IMR-90 (cell line): Measurements from ENCODE around the gene PCARE. TPM values are rescaled to one million over a fixed set of nuclear protein-coding genes. Genes with fewer than 3 reads are reported as not detected.

Source experiments
- ATAC-seq: fragments of 200-7000 bp; cut with Tn5 transposase; 2 replicates; pipeline ENCODE4 v1.9.1; 2020; ENCODE audit warnings: low read depth, mild to moderate bottlenecking, moderate library complexity
- BruUV-seq: library from RNA; stranded (reverse); fragments of 400-500 nt; replicated peaks from 2 replicates; lab custom pipeline; 2021; lab: Mats Ljungman, UMichigan
- CTCF ChIA-PET: fragments of 300-600 bp; formaldehyde crosslinking; extraction: SDS; loops from one replicate; lab custom pipeline; 2021; ENCODE audit warnings: antibody characterized with exemption; lab: Yijun Ruan, JAX
- POLR2A ChIA-PET: fragments of 300-600 bp; sonication (Branson Sonifier 250); formaldehyde crosslinking; loops from one replicate; lab custom pipeline; 2022; ENCODE audit warnings: antibody characterized with exemption; ENCODE audit not compliant: unreplicated experiment; lab: Charles Lee
- DNase-seq: peaks from one replicate; pipeline ENCODE4 v3.0.0; 2013
- H2AFZ ChIP-seq: replicated peaks from 2 replicates; pipeline ENCODE3; 2013; ENCODE audit warnings: low read length, mild to moderate bottlenecking; ENCODE audit not compliant: poor library complexity
- H2AK5ac ChIP-seq: 2 replicates; pipeline ENCODE4 v1.6.1; 2013; ENCODE audit warnings: low read depth, low read length, inconsistent platforms
- H2AK9ac ChIP-seq: replicated peaks from 2 replicates; pipeline ENCODE3; 2013; ENCODE audit warnings: mild to moderate bottlenecking, low read depth, low read length, moderate library complexity; ENCODE audit not compliant: poor library complexity
- H2BK120ac ChIP-seq: 2 replicates; pipeline ENCODE4 v1.6.1; 2013; ENCODE audit warnings: low read depth, low read length, inconsistent platforms
- H2BK15ac ChIP-seq: 3 replicates; pipeline ENCODE4 v1.6.1; 2013; ENCODE audit warnings: low read depth, low read length, inconsistent platforms
- H2BK20ac ChIP-seq: 2 replicates; pipeline ENCODE4 v1.6.1; 2013; ENCODE audit warnings: low read depth, mild to moderate bottlenecking, inconsistent platforms, low read length, moderate library complexity
- H2BK5ac ChIP-seq: 2 replicates; pipeline ENCODE4 v1.6.1; 2013; ENCODE audit warnings: mild to moderate bottlenecking, low read depth, low read length, inconsistent platforms; ENCODE audit not compliant: poor library complexity, severe bottlenecking
- H3K14ac ChIP-seq: replicated peaks from 2 replicates; pipeline ENCODE4 v1.6.1; 2013; ENCODE audit warnings: low read depth, low read length, inconsistent platforms
- H3K18ac ChIP-seq: 2 replicates; pipeline ENCODE4 v1.6.1; 2013; ENCODE audit warnings: low read depth, low read length, control low read depth
- H3K23ac ChIP-seq: 2 replicates; pipeline ENCODE4 v1.6.1; 2013; ENCODE audit warnings: low read depth, low read length, inconsistent platforms
- H3K27ac ChIP-seq: 2 replicates; pipeline ENCODE4 v1.5.1; 2013; ENCODE audit warnings: mild to moderate bottlenecking, control low read depth, low read length; ENCODE audit not compliant: insufficient read depth
- H3K27me3 ChIP-seq: 2 replicates; pipeline ENCODE4 v1.6.1; 2013; ENCODE audit warnings: low read length; ENCODE audit not compliant: control insufficient read depth, insufficient read depth
- H3K36me3 ChIP-seq: 2 replicates; pipeline ENCODE4 v1.6.1; 2013; ENCODE audit warnings: low read length, mixed read lengths; ENCODE audit not compliant: control insufficient read depth, insufficient read depth
- H3K4ac ChIP-seq: 2 replicates; pipeline ENCODE4 v1.6.1; 2013; ENCODE audit warnings: low read depth, low read length, inconsistent platforms
- H3K4me1 ChIP-seq: 2 replicates; pipeline ENCODE4 v1.6.1; 2013; ENCODE audit warnings: low read length, mixed read lengths; ENCODE audit not compliant: control insufficient read depth, insufficient read depth
- H3K4me2 ChIP-seq: 2 replicates; pipeline ENCODE4 v1.6.1; 2013; ENCODE audit warnings: low read depth, mild to moderate bottlenecking, control low read depth, low read length, moderate library complexity
- H3K4me3 ChIP-seq: 2 replicates; pipeline ENCODE4 v1.5.1; 2013; ENCODE audit warnings: low read depth, mild to moderate bottlenecking, control low read depth, low read length, moderate library complexity; ENCODE audit not compliant: insufficient read depth
- H3K56ac ChIP-seq: 2 replicates; pipeline ENCODE4 v1.6.1; 2013; ENCODE audit warnings: low read length, inconsistent platforms; ENCODE audit not compliant: insufficient read depth; ENCODE audit errors: extremely low read depth
- H3K79me1 ChIP-seq, 2 experiments: 2 replicates each; pipeline ENCODE4 v1.6.1; 2013; ENCODE audit warnings: low read length in 2 of 2, inconsistent platforms in 1 of 2, low read depth in 1 of 2
- H3K9ac ChIP-seq: 2 replicates; pipeline ENCODE4 v1.6.1; 2013; ENCODE audit warnings: low read depth, low read length, control low read depth
- H3K9me1 ChIP-seq: 2 replicates; pipeline ENCODE4 v1.6.1; 2013; ENCODE audit warnings: low read length, inconsistent platforms; ENCODE audit not compliant: insufficient read depth
- H3K9me3 ChIP-seq: 2 replicates; pipeline ENCODE4 v1.6.1; 2013; ENCODE audit warnings: low read length; ENCODE audit not compliant: control insufficient read depth, insufficient read depth
- H4K20me1 ChIP-seq: 2 replicates; pipeline ENCODE4 v1.6.1; 2013; ENCODE audit warnings: low read length, inconsistent platforms; ENCODE audit not compliant: insufficient read depth
- H4K5ac ChIP-seq: 2 replicates; pipeline ENCODE4 v1.6.1; 2013; ENCODE audit warnings: mild to moderate bottlenecking, low read depth, low read length, control low read depth
- H4K8ac ChIP-seq, 2 experiments: 2 replicates each; pipeline ENCODE4 v1.6.1; 2013; ENCODE audit warnings: low read depth in 2 of 2, low read length in 2 of 2, control low read depth in 1 of 2, inconsistent platforms in 1 of 2
- H4K91ac ChIP-seq: 2 replicates; pipeline ENCODE4 v1.6.1; 2013; ENCODE audit warnings: low read depth, low read length, inconsistent platforms; ENCODE audit not compliant: insufficient read depth
- BHLHE40 ChIP-seq: fragments of 150-350 bp; IDR thresholded peaks from 2 replicates; pipeline ENCODE4 v1.6.1; 2016; ENCODE audit warnings: mild to moderate bottlenecking, low read depth, low read length
- CEBPB ChIP-seq: IDR thresholded peaks from 2 replicates; pipeline ENCODE4 v1.6.1; 2012; ENCODE audit warnings: low read depth, low read length, improper control_type of control experiment
- CHD1 ChIP-seq: IDR thresholded peaks from 2 replicates; pipeline ENCODE4 v1.6.1; 2012; ENCODE audit warnings: low read depth, low read length, improper control_type of control experiment
- FOS ChIP-seq: fragments of 150-350 bp; IDR thresholded peaks from 2 replicates; pipeline ENCODE4 v1.6.1; 2016; ENCODE audit warnings: low read depth, low read length
- MAFK ChIP-seq: IDR thresholded peaks from 2 replicates; pipeline ENCODE4 v1.6.1; 2012; ENCODE audit warnings: low read depth, low read length, improper control_type of control experiment
- MAZ ChIP-seq: IDR thresholded peaks from 2 replicates; pipeline ENCODE4 v1.6.1; 2012; ENCODE audit warnings: low read depth, mild to moderate bottlenecking, low read length, improper control_type of control experiment, moderate library complexity, borderline replicate concordance
- MXI1 ChIP-seq: IDR thresholded peaks from 2 replicates; pipeline ENCODE4 v1.6.1; 2012; ENCODE audit warnings: low read depth, mild to moderate bottlenecking, low read length, moderate library complexity, borderline replicate concordance
- NFE2L2 ChIP-seq: fragments of 150-350 bp; IDR thresholded peaks from 2 replicates; pipeline ENCODE4 v1.6.1; 2016; ENCODE audit warnings: low read depth, mild to moderate bottlenecking, low read length
- POLR2A ChIP-seq: IDR thresholded peaks from 2 replicates; pipeline ENCODE4 v1.6.1; 2012; ENCODE audit warnings: mild to moderate bottlenecking, low read depth, low read length
- RAD21 ChIP-seq: IDR thresholded peaks from 2 replicates; pipeline ENCODE4 v1.6.1; 2012; ENCODE audit warnings: low read length, improper control_type of control experiment
- RCOR1 ChIP-seq: IDR thresholded peaks from 2 replicates; pipeline ENCODE4 v1.6.1; 2012; ENCODE audit warnings: mild to moderate bottlenecking, low read length, improper control_type of control experiment; ENCODE audit not compliant: insufficient replicate concordance
- RFX5 ChIP-seq: IDR thresholded peaks from 2 replicates; pipeline ENCODE4 v1.8.0; 2012; ENCODE audit warnings: low read depth, mild to moderate bottlenecking, low read length, moderate library complexity
- SMC3 ChIP-seq: fragments of 150-350 bp; IDR thresholded peaks from 2 replicates; pipeline ENCODE4 v1.6.1; 2016; ENCODE audit warnings: low read depth, mild to moderate bottlenecking, antibody characterized with exemption, low read length, moderate library complexity
- WGBS, 2 experiments: methylation state at CpG; one replicate each; pipeline versions ENCODE4 v1.1.5 to v1.1.7; 2013; ENCODE audit warnings: missing lambda C conversion rate in 2 of 2; ENCODE audit not compliant: insufficient read length in 1 of 2; ENCODE audit errors: extremely low coverage in 2 of 2; 5-methylcytosine and 5-hydroxymethylcytosine counted together
- dilution Hi-C: fragments of 300-500 bp; cut with HindIII; formaldehyde crosslinking; loops from one replicate; pipeline ENCODE4 v1.14.3; 2018; ENCODE audit warnings: low sequenced_read_pairs; ENCODE audit not compliant: unreplicated experiment
- in situ Hi-C: fragments of 300-500 bp; cut with MboI; formaldehyde crosslinking; loops from 3 replicates; pipeline ENCODE4 v1.14.3; 2019; ENCODE audit warnings: low sequenced_read_pairs, inconsistent platforms, mixed read lengths
- intact Hi-C: fragments of 100-400 bp; cut with micrococcal nuclease; formaldehyde crosslinking; loops from 2 replicates; pipeline ENCODE4 v1.10.0; 2022
- polyA plus RNA-seq, 3 experiments: library from polyadenylated mRNA; depleted of rRNA; stranded (reverse); fragments of >200 nt; gene quantifications; 2 replicates each; pipeline ENCODE4 v1.2.3, GENCODE V29; 2012; ENCODE audit warnings: low replicate concordance in 1 of 3
- total RNA-seq: library from RNA; depleted of rRNA; stranded (reverse); fragments of >200 nt; gene quantifications from 2 replicates; pipeline ENCODE4 v1.2.3, GENCODE V29; 2012
- TF ChIP-seq, protein P1 (sequence below): fragments of 150-350 bp; IDR thresholded peaks from 2 replicates; pipeline ENCODE4 v1.6.1; 2017; ENCODE audit warnings: mild to moderate bottlenecking, antibody characterized with exemption, low read length, low read depth
- TF ChIP-seq, protein P2 (sequence below): fragments of 150-350 bp; IDR thresholded peaks from 2 replicates; pipeline ENCODE4 v1.6.1; 2016; ENCODE audit warnings: low read depth, mild to moderate bottlenecking, low read length, moderate library complexity, borderline replicate concordance

Gene PCARE
- total and polyA plus RNA-seq, 2 of the 4 experiments (the other 2 are of a cell fraction), result not detected

DNA sequence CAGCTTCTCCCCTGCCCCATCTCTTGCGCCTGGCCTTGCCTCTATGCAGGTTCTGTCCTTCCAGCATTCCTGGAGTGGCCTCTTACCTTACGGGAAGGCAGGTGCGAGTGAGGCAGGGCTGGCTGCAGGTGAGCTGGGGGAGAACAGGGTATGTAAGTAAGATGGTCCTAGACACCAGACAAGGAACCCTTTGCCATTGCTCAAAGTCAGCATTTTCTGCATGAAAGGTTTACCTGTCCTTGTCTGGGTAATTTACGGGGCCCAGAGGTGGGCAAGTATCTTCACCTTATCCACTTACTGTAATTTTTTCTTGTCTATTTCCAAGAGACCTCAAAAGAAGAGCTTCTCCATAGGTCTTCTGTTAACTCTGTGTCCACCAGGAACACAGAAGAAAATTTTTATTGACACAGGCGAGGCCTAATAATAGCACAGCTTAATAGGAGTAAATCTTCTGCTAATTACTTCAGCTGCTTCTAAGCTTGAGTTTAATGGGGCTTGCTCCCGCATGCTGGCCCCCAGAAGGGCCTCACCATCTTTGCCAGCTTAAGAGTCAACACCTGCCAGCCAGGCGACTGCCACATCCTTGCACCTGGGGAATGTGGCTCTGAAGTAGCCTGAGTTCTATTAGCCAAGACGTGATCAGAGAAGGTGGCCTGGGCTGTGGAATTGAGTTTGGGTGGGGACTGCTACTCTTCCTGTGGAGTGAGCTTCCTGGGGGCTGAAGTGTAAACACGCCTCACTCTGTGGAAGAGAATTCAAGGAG, 27.1 kb downstream of the PCARE start:
- no peak overlapping the region for H3K9ac ChIP-seq
- H2AK9ac ChIP-seq, result no peak overlapping the region
- no TSS peak for BruUV-seq
- H4K5ac ChIP-seq, result no peak overlapping the region
- no peak overlapping the region for H2BK15ac ChIP-seq
- CTCF ChIA-PET, result interaction anchor here (0.6 kb wide), 1 partner anchor 56 kb away, joined by 4 read pairs; no protein-coding TSS in a partner anchor
- peaks cover 5% of the 10 kb centered on the region; the same call in 1 of the 2 replicates for H3K9me1 ChIP-seq
- H3K4me1 ChIP-seq, result no peaks in the 10 kb centered on the region
- peaks cover 14% of the 10 kb centered on the region for H3K27me3 ChIP-seq
- intact Hi-C loops, result no loop called here
- no peak overlapping the region for H3K23ac ChIP-seq
- no peak overlapping the region for H2BK20ac ChIP-seq
- H2AFZ ChIP-seq, result no peak overlapping the region
- no peak overlapping the region for H3K18ac ChIP-seq
- H3K9me3 ChIP-seq, result no peaks in the 10 kb centered on the region
- H3K79me1 ChIP-seq, result no peaks in the 10 kb centered on the region
- no peak for DNase-seq
- no peak overlapping the region for H2AK5ac ChIP-seq
- no peak overlapping the region for H4K8ac ChIP-seq
- H3K4me3 ChIP-seq, result no peak overlapping the region
- no peak overlapping the region for H3K27ac ChIP-seq
- no peak overlapping the region for H4K91ac ChIP-seq
- H2BK120ac ChIP-seq, result no peak overlapping the region
- no peak overlapping the region for H3K4ac ChIP-seq
- no peaks in the 10 kb centered on the region for H3K36me3 ChIP-seq
- H4K20me1 ChIP-seq, result no peaks in the 10 kb centered on the region
- in situ Hi-C loops, result no loop called here
- H3K14ac ChIP-seq, result no peak overlapping the region
- no peak overlapping the region for H3K4me2 ChIP-seq
- no peak for ATAC-seq
- WGBS, 2 experiments, result 66% methylated on average over 3 of the region's 9 CpGs; no CpG with 5 or more reads in 1 of the 2 experiments
- POLR2A ChIA-PET, result no interaction called here
- H2BK5ac ChIP-seq, result no peak overlapping the region
- no peak overlapping the region for H3K56ac ChIP-seq
- dilution Hi-C loops, result no loop called here
- TF ChIP-seq SMC3 (no peak), CHD1 (no peak), FOS (no peak), RCOR1 (no peak), MAFK (no peak), BHLHE40 (no peak), NFE2L2 (no peak), MXI1 (no peak), CEBPB (no peak), MAZ (no peak), POLR2A (no peak), RFX5 (no peak), RAD21 (no peak)
- TF ChIP-seq, protein P1, sequence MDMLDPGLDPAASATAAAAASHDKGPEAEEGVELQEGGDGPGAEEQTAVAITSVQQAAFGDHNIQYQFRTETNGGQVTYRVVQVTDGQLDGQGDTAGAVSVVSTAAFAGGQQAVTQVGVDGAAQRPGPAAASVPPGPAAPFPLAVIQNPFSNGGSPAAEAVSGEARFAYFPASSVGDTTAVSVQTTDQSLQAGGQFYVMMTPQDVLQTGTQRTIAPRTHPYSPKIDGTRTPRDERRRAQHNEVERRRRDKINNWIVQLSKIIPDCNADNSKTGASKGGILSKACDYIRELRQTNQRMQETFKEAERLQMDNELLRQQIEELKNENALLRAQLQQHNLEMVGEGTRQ, result no peak
- TF ChIP-seq, protein P2, sequence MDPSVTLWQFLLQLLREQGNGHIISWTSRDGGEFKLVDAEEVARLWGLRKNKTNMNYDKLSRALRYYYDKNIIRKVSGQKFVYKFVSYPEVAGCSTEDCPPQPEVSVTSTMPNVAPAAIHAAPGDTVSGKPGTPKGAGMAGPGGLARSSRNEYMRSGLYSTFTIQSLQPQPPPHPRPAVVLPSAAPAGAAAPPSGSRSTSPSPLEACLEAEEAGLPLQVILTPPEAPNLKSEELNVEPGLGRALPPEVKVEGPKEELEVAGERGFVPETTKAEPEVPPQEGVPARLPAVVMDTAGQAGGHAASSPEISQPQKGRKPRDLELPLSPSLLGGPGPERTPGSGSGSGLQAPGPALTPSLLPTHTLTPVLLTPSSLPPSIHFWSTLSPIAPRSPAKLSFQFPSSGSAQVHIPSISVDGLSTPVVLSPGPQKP, result no peak
